ENCODE measurements around the gene FBF1.

FBF1 gene

GRCh38 chr17:75897160-75898019 lies 43.5 kb downstream of the FBF1 start:
- TF ChIP-seq EZH2phosphoT487 (IDR thresholded peaks at IDR 0.05; ENCODE audit: low read depth) (no peak), CTCF (IDR thresholded peaks at IDR 0.05; ENCODE audit: low read depth, low read length) (no peak)
- Histone ChIP-seq H3K4me3 (ENCODE audit: low read length) (peak overlapping the region; percentile 90), H3K27ac (ENCODE audit: low read length) (no peak overlapping the region), H3K9me3 (ENCODE audit: insufficient read depth, low read length) (no peaks in the 10 kb centered on the region), H3K36me3 (replicated peaks; ENCODE audit: low read depth, low read length) (peaks cover 14% of the 10 kb centered on the region), H3K27me3 (ENCODE audit: low read depth, low read length) (no peaks in the 10 kb centered on the region), H2AFZ (ENCODE audit: low read depth, low read length) (no peak overlapping the region), H3K9ac (ENCODE audit: low read length) (peak overlapping the region; percentile 43; the same call in 1 of the 2 replicates), H3K79me2 (ENCODE audit: low read length) (peaks cover 38% of the 10 kb centered on the region), H3K4me2 (ENCODE audit: low read length) (peak overlapping the region; percentile 94), H3K4me1 (ENCODE audit: low read length) (peaks cover 15% of the 10 kb centered on the region), H4K20me1 (ENCODE audit: insufficient read depth, low read length) (no peaks in the 10 kb centered on the region)

GRCh38 chr17:75896415-75897159 lies 44.3 kb downstream of the FBF1 start, which contains the start of gene TRIM65:
TRIM65 (minus strand) TSS chr17:75896951; CDS start chr17:75896937, 14 bp downstream.
- H3K79me2 ChIP-seq (ENCODE audit: low read length): peaks cover 38% of the 10 kb centered on the region
- H3K9ac ChIP-seq (ENCODE audit: low read length): peak within 1 kb of the TSS; percentile 73
- peaks cover 15% of the 10 kb centered on the region for H3K4me1 ChIP-seq (ENCODE audit: low read length)
- H3K36me3 ChIP-seq (replicated peaks; ENCODE audit: low read depth, low read length): peaks cover 11% of the 10 kb centered on the region
- no peaks in the 10 kb centered on the region for H3K27me3 ChIP-seq (ENCODE audit: low read depth, low read length)
- H2AFZ ChIP-seq (ENCODE audit: low read depth, low read length): no peak within 1 kb of the TSS
- H4K20me1 ChIP-seq (ENCODE audit: insufficient read depth, low read length): no peaks in the 10 kb centered on the region
- H3K4me2 ChIP-seq (ENCODE audit: low read length): peak within 1 kb of the TSS; percentile 94
- H3K9me3 ChIP-seq (ENCODE audit: insufficient read depth, low read length): no peaks in the 10 kb centered on the region
- peak within 1 kb of the TSS; percentile 60 for H3K27ac ChIP-seq (ENCODE audit: low read length)
- TF ChIP-seq CTCF (IDR thresholded peaks at IDR 0.05; ENCODE audit: low read depth, low read length) (no peak), EZH2phosphoT487 (IDR thresholded peaks at IDR 0.05; ENCODE audit: low read depth) (no peak)
- H3K4me3 ChIP-seq (ENCODE audit: low read length): peak within 1 kb of the TSS; percentile 90

- H3K27ac ChIP-seq (ENCODE audit: low read length): 0 out of 2 replicates have a peak overlapping the region, but pooled peaks have one; percentile 22
These were observed 45.3 kb downstream of the FBF1 start for GRCh38 chr17:75895370-75896155.

More at GRCh38 chr17:75895370-75896155, 45.3 kb downstream of the FBF1 start:
- Histone ChIP-seq H3K79me2 (ENCODE audit: low read length) (peaks cover 38% of the 10 kb centered on the region), H3K9me3 (ENCODE audit: insufficient read depth, low read length) (no peaks in the 10 kb centered on the region), H2AFZ (ENCODE audit: low read depth, low read length) (no peak overlapping the region), H3K4me1 (ENCODE audit: low read length) (peaks cover 15% of the 10 kb centered on the region), H3K4me2 (ENCODE audit: low read length) (peak overlapping the region; percentile 94), H4K20me1 (ENCODE audit: insufficient read depth, low read length) (no peaks in the 10 kb centered on the region), H3K27me3 (ENCODE audit: low read depth, low read length) (no peaks in the 10 kb centered on the region), H3K4me3 (ENCODE audit: low read length) (peak overlapping the region; percentile 90), H3K36me3 (replicated peaks; ENCODE audit: low read depth, low read length) (peaks cover 5% of the 10 kb centered on the region), H3K9ac (ENCODE audit: low read length) (peak overlapping the region; percentile 73)
- TF ChIP-seq EZH2phosphoT487 (IDR thresholded peaks at IDR 0.05; ENCODE audit: low read depth) (no peak), CTCF (IDR thresholded peaks at IDR 0.05; ENCODE audit: low read depth, low read length) (peak; percentile 35)

Data from OCI-LY3 (cell line).